Psoas muscle (tissue), 8 donors: Measurements from ENCODE around the gene ELFN1. TPM values are rescaled to one million over a fixed set of nuclear protein-coding genes. Genes with fewer than 3 reads are reported as not detected.

Experiments used
- ATAC-seq, 4 donors: fragments of 200-7000 bp; cut with Tn5 transposase; one replicate each; pipeline ENCODE4 v1.9.1; 2020; ENCODE audit warnings: moderate library complexity in 3 of 4, mild to moderate bottlenecking in 2 of 4
- DNase-seq, 2 donors: peaks; one replicate each; pipeline ENCODE4 v3.0.0-alpha.2; 2020
- H3K27ac ChIP-seq: fragments of 200-600 bp; one replicate; pipeline ENCODE4 v1.8.0; 2022
- H3K27me3 ChIP-seq, 3 donors: fragments of 200-600 bp in 1 of 3; one replicate each; pipeline versions ENCODE4 v1.6.1 to v1.8.0; 2013 to 2022; ENCODE audit warnings: low read length in 2 of 3, mild to moderate bottlenecking in 2 of 3, moderate library complexity in 1 of 3; ENCODE audit not compliant: insufficient read depth in 3 of 3
- H3K36me3 ChIP-seq, 2 donors: fragments of 200-600 bp in 1 of 2; one replicate each; pipeline versions ENCODE4 v1.6.1 to v1.8.0; 2013 to 2022; ENCODE audit warnings: low read depth in 1 of 2, mild to moderate bottlenecking in 1 of 2, moderate library complexity in 1 of 2; ENCODE audit not compliant: insufficient read depth in 1 of 2
- H3K4me1 ChIP-seq: fragments of 200-600 bp; one replicate; pipeline ENCODE4 v1.8.0; 2022
- H3K4me3 ChIP-seq: fragments of 200-600 bp; one replicate; pipeline ENCODE4 v1.8.0; 2022; ENCODE audit warnings: mild to moderate bottlenecking
- H3K9me3 ChIP-seq: fragments of 200-600 bp; one replicate; pipeline ENCODE4 v1.8.0; 2022
- WGBS, 3 donors: extraction: QIAGEN DNeasy Blood & Tissue Kit; methylation state at CpG; one replicate each; pipeline versions ENCODE4 v1.1.6 to v1.1.7; 2013; 5-methylcytosine and 5-hydroxymethylcytosine counted together
- intact Hi-C, 2 donors: fragments of 100-400 bp; cut with DNase I; formaldehyde crosslinking; loops; one replicate each; pipeline versions ENCODE4 v1.11.0 to v1.14.2; 2022
- polyA plus RNA-seq, 3 donors: library from polyadenylated mRNA; stranded (reverse); fragments of 200-250 nt; gene quantifications; one replicate each; pipeline ENCODE4 v1.2.3, GENCODE V29; 2013
- total RNA-seq, 4 donors: library from RNA; stranded (reverse); fragmentation: NEBNext Ultra II Directional in 2 of 4; extraction: Animal tissue kit (Norgen Biotek cat#: 25700) in 2 of 4; gene quantifications; one replicate each; pipeline versions ENCODE4 v1.2.1 to v1.2.4, GENCODE V29; 2021 to 2023
- TF ChIP-seq, protein P1 (sequence below): fragments of 200-600 bp; IDR thresholded peaks from one replicate; pipeline ENCODE4 v1.8.0; 2022; ENCODE audit warnings: antibody characterized with exemption
- donor health status: healthy with polysubstance abuse.
- donor health status: DM: no; HTN: no; CAD: no; lungs with moderate emphysema.
- donor health status: Bipolar disorder and iron deficiency.
- donor health status: healthy.
- donor health status: DM: yes; HTN: yes; CAD: no.
- donor health status: DM: no; HTN: no; CAD: no.
- donor health status: DM: no; HTN: no; CAD: no.
- donor health status: DM: yes; HTN: yes; CAD: no.

ELFN1 gene
- total and polyA plus RNA-seq, 7 donors: 0.11 to 0.87 (median 0.64) TPM

DNA sequence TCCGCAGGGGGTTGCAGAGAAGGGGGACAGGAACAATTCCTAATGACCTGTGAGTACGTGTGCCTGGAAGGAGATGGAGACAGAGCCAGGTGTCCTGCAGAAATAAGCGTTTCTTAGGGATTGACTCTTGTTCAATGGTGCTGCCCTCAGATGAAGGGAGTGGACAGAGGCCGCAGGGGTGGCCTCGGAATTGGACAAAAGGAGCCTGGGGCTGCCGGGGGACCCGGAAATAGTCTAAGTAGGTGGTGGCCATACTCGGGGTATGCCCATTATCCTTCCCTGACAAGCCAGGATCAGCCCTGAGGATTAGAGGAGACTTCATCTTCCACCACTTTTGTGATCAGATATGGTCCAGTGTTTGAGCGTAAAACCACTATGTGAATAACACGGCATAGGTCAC lies 39.2 kb downstream of the ELFN1 start:
- no peak overlapping the region for H3K4me3 ChIP-seq
- no peaks in the 10 kb centered on the region for H3K9me3 ChIP-seq
- TF ChIP-seq, protein P1, sequence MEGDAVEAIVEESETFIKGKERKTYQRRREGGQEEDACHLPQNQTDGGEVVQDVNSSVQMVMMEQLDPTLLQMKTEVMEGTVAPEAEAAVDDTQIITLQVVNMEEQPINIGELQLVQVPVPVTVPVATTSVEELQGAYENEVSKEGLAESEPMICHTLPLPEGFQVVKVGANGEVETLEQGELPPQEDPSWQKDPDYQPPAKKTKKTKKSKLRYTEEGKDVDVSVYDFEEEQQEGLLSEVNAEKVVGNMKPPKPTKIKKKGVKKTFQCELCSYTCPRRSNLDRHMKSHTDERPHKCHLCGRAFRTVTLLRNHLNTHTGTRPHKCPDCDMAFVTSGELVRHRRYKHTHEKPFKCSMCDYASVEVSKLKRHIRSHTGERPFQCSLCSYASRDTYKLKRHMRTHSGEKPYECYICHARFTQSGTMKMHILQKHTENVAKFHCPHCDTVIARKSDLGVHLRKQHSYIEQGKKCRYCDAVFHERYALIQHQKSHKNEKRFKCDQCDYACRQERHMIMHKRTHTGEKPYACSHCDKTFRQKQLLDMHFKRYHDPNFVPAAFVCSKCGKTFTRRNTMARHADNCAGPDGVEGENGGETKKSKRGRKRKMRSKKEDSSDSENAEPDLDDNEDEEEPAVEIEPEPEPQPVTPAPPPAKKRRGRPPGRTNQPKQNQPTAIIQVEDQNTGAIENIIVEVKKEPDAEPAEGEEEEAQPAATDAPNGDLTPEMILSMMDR: no peak
- 96 to 98% (median 97%) methylated on average over 10 of the region's 10 CpGs for WGBS, 3 donors
- DNase-seq: no peak
- intact Hi-C loops: loop anchor here in 1 of 2 donors (5.0 kb wide), 1 partner anchor 127 kb away; no protein-coding TSS in a partner anchor
- H3K27me3 ChIP-seq: peaks cover 0 to 3% (median 0%) of the 10 kb centered on the region in 3 donors
- H3K36me3 ChIP-seq: no peaks in the 10 kb centered on the region
- peaks cover 7% of the 10 kb centered on the region for H3K4me1 ChIP-seq
- no peak for ATAC-seq
- no peak overlapping the region for H3K27ac ChIP-seq

DNA sequence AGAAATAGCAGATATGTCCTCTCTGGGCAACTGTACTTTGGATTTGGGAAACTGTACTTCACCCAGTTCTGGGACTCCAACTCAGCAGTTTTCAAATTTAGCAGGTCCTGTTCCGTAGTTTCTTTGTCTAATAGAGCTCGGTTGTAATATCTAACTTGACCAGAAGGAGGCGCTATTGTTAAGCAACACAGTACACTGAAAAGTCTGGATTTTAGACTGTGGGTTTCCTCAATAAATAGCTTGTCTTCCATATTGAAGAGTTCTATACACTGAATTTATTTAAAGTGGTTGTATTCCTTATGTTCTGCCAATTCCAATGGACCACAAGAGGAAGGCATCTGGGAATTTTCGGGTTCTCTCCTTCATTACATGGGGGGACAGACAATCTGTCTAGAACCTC lies 39.8 kb downstream of the ELFN1 start:
- intact Hi-C loops: loop anchor here in 1 of 2 donors (5.0 kb wide), 1 partner anchor 128 kb away; no protein-coding TSS in a partner anchor
- Histone ChIP-seq H3K4me1 (peaks cover 9% of the 10 kb centered on the region), H3K4me3 (no peak overlapping the region), H3K36me3 (no peaks in the 10 kb centered on the region), H3K27me3 (no peaks in the 10 kb centered on the region), H3K27ac (no peak overlapping the region), H3K9me3 (peaks cover 2% of the 10 kb centered on the region)
- DNase-seq (no peak), ATAC-seq (no peak)
- 86 to 92% (median 90%) methylated on average over 4 of the region's 4 CpGs for WGBS, 3 donors
- TF ChIP-seq, protein P1: peak; percentile 22

DNA sequence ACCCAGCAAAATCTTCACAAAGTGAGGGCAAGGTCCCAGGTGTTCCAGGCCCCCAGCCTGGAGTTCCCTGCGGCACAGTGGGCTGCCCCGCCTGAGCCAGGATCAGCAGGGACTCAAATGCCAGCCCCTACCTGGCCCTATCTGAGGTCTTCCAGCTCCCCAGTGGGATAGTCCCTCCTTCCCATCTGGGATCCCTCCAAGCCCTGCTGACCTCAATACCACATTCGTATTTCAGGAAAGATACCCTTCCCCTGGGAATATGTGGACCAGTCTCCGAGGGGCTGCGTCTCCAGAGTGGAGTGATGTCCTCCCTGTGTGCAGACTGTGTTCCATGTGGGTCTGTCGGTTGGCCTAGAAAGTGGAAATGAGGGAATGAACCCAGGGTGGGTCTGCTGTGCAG lies 40.9 kb downstream of the ELFN1 start:
- Histone ChIP-seq H3K9me3 (peaks cover 3% of the 10 kb centered on the region), H3K27ac (no peak overlapping the region), H3K27me3 (no peaks in the 10 kb centered on the region), H3K36me3 (no peaks in the 10 kb centered on the region), H3K4me1 (peaks cover 9% of the 10 kb centered on the region), H3K4me3 (no peak overlapping the region)
- TF ChIP-seq, protein P1: no peak
- 81 to 87% (median 81%) methylated on average over 6 of the region's 6 CpGs for WGBS, 3 donors
- intact Hi-C loops: no loop called here
- ATAC-seq: no peak
- no peak for DNase-seq

DNA sequence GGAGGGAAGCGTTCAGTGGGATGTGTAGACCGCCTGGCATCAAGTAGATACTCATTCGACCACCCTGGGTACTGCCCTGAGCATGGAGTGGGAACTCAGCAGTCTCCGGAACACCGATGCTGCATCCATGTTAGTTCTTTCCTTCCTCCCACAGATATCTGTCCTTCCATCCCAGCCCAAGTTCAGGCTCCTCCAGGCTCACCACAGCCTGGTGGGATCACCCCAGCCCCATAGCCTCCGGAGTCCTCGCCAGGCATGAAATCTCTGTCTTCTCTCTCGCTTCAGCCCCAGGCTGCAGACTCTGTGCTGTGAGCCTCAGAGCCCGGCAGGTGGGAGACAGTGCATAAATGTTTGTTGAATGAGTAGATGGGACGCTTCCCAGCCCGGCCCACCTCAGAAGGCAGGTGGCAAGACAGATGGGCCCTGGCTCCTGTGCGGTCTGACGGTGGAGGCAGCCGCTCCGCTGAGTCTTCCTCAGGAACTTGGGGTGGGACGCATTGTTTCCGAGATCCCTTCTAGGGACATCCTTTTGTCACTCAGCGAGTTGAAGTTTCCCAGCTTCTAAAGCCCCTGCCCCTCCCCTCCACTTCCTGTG lies 42.9 kb downstream of the ELFN1 start:
- H3K36me3 ChIP-seq: no peaks in the 10 kb centered on the region
- peaks cover 3% of the 10 kb centered on the region for H3K9me3 ChIP-seq
- intact Hi-C loops: no loop called here
- peaks cover 6% of the 10 kb centered on the region for H3K4me1 ChIP-seq
- DNase-seq (peak in 1 of 2 donors; percentile 40), ATAC-seq (no peak)
- 76 to 85% (median 77%) methylated on average over 18 of the region's 18 CpGs for WGBS, 3 donors
- H3K4me3 ChIP-seq: no peak overlapping the region
- H3K27ac ChIP-seq: no peak overlapping the region
- TF ChIP-seq, protein P1: no peak
- no peaks in the 10 kb centered on the region for H3K27me3 ChIP-seq
